ENCODE results near the gene NDUFA11. TPM values are rescaled to one million over a fixed set of nuclear protein-coding genes. Genes with fewer than 3 reads are reported as not detected.

Gene NDUFA11
- total RNA-seq, 1 donor from 2014 or later = 253 TPM

DNA sequence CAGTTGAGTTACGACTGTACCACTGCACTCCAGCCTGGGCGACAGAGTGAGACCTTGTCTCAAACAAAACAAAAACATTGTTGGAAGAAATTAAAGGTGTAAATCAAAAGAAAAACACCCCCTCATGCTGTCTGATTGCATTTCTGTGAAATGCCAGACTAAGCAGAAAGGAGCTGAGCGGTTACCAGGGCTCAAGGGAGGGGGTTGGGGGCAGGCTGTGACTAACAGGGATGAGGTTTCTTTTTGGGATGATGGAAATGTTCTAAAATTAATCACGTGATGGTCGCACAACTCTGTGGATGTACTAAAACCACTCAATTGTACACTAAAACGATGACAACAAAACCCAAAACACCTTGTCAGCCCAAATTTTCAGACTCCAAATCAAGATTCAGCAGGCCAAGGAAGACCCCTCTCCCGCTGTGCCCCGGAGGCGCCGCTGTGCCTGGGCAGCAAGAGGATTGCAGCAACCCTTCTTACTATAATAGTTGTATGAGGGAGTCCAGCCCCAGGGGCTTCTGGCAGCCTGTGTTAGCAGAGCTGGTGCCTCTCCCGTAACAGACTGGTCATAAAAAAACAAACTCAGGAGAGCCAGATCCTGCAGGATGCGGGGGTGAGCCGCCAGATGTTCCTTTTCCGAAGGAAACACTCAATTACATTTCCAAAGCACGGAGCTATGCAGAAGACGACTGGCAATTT, 31.3 kb upstream of the NDUFA11 start:
- TF ChIP-seq, protein P1, sequence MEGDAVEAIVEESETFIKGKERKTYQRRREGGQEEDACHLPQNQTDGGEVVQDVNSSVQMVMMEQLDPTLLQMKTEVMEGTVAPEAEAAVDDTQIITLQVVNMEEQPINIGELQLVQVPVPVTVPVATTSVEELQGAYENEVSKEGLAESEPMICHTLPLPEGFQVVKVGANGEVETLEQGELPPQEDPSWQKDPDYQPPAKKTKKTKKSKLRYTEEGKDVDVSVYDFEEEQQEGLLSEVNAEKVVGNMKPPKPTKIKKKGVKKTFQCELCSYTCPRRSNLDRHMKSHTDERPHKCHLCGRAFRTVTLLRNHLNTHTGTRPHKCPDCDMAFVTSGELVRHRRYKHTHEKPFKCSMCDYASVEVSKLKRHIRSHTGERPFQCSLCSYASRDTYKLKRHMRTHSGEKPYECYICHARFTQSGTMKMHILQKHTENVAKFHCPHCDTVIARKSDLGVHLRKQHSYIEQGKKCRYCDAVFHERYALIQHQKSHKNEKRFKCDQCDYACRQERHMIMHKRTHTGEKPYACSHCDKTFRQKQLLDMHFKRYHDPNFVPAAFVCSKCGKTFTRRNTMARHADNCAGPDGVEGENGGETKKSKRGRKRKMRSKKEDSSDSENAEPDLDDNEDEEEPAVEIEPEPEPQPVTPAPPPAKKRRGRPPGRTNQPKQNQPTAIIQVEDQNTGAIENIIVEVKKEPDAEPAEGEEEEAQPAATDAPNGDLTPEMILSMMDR (conservative IDR thresholded peaks at IDR 0.05) = no peak
- no peaks in the 10 kb centered on the region for H3K27me3 Mint-ChIP-seq
- DNase-seq (ENCODE audit: extremely low spot score, unreplicated experiment) = no peak
- H3K27ac Mint-ChIP-seq = peak overlapping the region; percentile 61
- peaks cover 29% of the 10 kb centered on the region for H3K4me1 Mint-ChIP-seq (ENCODE audit: unreplicated experiment)
- no peaks in the 10 kb centered on the region for H3K9me3 Mint-ChIP-seq
- peaks cover 3% of the 10 kb centered on the region for H3K36me3 Mint-ChIP-seq
- peak overlapping the region; percentile 44 for H3K4me3 Mint-ChIP-seq

DNA sequence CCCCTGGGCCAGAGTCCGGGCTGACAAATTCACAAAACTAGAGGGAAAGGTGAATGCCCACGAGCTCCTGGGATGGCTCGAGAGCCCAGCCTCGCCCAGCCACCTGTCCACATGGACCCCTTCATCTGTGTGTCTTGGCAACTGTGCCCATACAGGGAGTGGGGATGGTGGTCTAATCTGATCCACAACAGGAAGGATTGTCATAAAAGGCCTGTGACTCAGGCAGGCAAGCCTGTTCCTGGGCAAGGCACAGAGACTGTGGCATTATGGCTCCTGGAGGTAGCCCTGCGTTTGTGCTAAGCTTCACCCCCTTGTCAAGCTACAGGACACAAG, 30.4 kb upstream of the NDUFA11 start:
- DNase-seq (ENCODE audit: extremely low spot score, unreplicated experiment) = no peak
- no peaks in the 10 kb centered on the region for H3K27me3 Mint-ChIP-seq
- H3K4me3 Mint-ChIP-seq = no peak overlapping the region
- peaks cover 29% of the 10 kb centered on the region for H3K4me1 Mint-ChIP-seq (ENCODE audit: unreplicated experiment)
- peaks cover 3% of the 10 kb centered on the region for H3K36me3 Mint-ChIP-seq
- TF ChIP-seq, protein P1 (conservative IDR thresholded peaks at IDR 0.05) = no peak
- H3K9me3 Mint-ChIP-seq = no peaks in the 10 kb centered on the region
- H3K27ac Mint-ChIP-seq = no peak overlapping the region

DNA sequence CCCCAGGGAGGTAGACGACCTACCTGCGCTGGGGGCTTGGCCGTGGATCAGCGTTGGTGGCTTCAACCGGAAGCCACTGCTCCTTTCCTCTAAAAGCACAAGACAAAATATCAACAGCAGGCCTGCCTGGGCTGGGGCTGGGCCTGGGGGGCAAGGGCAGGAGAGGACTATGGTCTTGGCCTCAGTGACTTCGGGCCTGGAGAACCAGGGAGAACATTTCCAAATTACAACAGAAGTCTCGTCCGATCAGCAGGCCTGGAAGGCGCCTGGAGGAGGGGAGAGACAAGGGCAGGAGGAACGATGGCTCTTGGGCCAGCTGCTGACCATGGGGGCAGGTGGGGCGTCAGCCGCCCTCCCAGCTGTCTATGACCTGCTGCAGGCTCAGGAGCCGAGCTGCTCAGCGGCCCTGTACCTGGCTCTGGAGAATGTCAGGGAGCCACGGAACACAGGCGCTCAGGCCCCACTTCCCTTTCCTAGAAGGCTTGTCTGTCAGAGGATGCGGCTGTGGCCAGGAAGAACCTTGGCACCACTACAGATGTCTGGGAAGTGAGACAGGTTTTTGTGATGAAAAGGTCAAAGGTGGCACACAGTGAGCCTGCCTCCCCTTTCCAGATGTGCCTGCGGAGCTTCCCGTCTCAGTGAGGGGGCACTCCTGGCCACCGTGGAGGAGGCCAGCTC, 29.9 kb upstream of the NDUFA11 start:
- DNase-seq (ENCODE audit: extremely low spot score, unreplicated experiment) = no peak
- no peak overlapping the region for H3K27ac Mint-ChIP-seq
- no peaks in the 10 kb centered on the region for H3K9me3 Mint-ChIP-seq
- TF ChIP-seq, protein P1 (conservative IDR thresholded peaks at IDR 0.05) = no peak
- H3K36me3 Mint-ChIP-seq = peaks cover 7% of the 10 kb centered on the region
- H3K27me3 Mint-ChIP-seq = no peaks in the 10 kb centered on the region
- H3K4me3 Mint-ChIP-seq = no peak overlapping the region
- H3K4me1 Mint-ChIP-seq (ENCODE audit: unreplicated experiment) = peaks cover 29% of the 10 kb centered on the region

DNA sequence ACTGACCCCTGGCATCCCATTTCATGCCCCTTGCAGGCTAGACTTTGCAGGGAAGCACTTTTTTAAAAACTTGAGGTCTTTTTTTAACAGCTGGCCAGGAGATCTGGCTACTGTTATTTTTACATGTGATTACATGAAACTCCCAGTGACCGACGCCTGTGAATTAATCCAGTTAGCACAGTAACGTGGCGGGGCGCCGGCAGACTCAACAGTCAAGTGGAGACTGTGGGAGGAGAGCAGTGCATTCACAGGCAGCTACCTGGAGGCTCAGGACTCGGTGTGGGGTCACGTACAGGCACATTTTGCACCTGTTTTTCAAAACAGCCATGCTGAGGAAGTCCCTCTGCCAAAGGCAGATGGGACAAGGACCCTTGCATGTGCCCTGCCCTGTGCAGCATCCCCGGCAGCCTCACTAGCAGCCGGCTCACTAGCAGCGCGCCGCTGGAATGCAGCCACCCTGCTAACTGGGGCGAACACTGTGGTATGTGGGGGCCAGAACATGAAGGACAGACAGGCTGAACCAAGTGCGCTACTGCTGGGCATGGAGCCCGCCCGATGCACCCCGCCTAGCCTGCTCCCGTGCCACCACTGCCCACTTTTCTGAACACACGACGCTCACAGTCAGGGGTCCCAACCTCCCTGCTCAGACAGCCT, 29.1 kb upstream of the NDUFA11 start:
- DNase-seq (ENCODE audit: extremely low spot score, unreplicated experiment) = no peak
- TF ChIP-seq, protein P1 (conservative IDR thresholded peaks at IDR 0.05) = no peak
- H3K27ac Mint-ChIP-seq = no peak overlapping the region
- no peaks in the 10 kb centered on the region for H3K9me3 Mint-ChIP-seq
- no peak overlapping the region for H3K4me3 Mint-ChIP-seq
- peaks cover 26% of the 10 kb centered on the region for H3K4me1 Mint-ChIP-seq (ENCODE audit: unreplicated experiment)
- H3K36me3 Mint-ChIP-seq = peaks cover 13% of the 10 kb centered on the region
- no peaks in the 10 kb centered on the region for H3K27me3 Mint-ChIP-seq

DNA sequence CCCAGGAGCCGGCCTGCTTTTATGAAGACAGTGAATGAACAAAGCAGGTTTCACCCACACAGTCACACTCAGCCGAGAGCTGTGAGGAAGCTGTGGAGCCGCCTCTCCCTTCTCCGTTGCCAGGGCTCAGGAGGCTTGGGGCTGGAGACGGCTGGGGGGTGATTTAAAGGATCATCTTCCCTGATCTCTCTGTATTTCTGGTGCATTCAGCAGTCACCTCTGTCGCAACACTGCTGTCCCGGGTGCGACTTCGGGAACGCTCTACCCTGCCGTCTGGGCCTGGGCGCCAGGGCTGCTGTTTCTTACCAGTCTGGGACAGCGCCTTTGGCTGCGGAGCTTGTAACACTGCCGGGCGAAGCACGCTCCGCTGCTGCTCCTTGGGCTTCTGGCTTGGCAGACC, 28.6 kb upstream of the NDUFA11 start:
- no peak for DNase-seq (ENCODE audit: extremely low spot score, unreplicated experiment)
- Mint-ChIP-seq H3K27ac (no peak overlapping the region), H3K9me3 (no peaks in the 10 kb centered on the region), H3K27me3 (no peaks in the 10 kb centered on the region), H3K4me1 (ENCODE audit: unreplicated experiment) (peaks cover 22% of the 10 kb centered on the region), H3K36me3 (peaks cover 10% of the 10 kb centered on the region), H3K4me3 (no peak overlapping the region)
- TF ChIP-seq, protein P1 (conservative IDR thresholded peaks at IDR 0.05) = no peak

Measured in type B pancreatic cell (in vitro differentiated cells).